SU-DHL-6 (cell line): ENCODE data around the gene SLC35F1.

Experiments
- H2AFZ ChIP-seq: fragments of 200-600 bp; sonication (generic); 2 replicates; pipeline ENCODE4 v1.6.1; 2014; ENCODE audit warnings: low read depth, mild to moderate bottlenecking, moderate library complexity, mixed read lengths, antibody characterized with exemption, low read length; ENCODE audit not compliant: severe bottlenecking
- H3F3A ChIP-seq: fragments of 200-600 bp; shearing (Covaris generic); 2 replicates; pipeline ENCODE4 v1.6.0; 2016; ENCODE audit warnings: antibody characterized with exemption, mild to moderate bottlenecking; ENCODE audit not compliant: insufficient read depth
- H3K27ac ChIP-seq: fragments of 200-600 bp; sonication (generic); 2 replicates; pipeline ENCODE4 v1.5.1; 2016; ENCODE audit warnings: low read depth, mild to moderate bottlenecking, low read length, moderate library complexity, mixed read lengths
- H3K27me3 ChIP-seq: fragments of 200-600 bp; sonication (generic), shearing (Covaris generic); 2 replicates; pipeline ENCODE4 v1.6.0; 2014; ENCODE audit warnings: mild to moderate bottlenecking, low read length
- H3K36me3 ChIP-seq: fragments of 200-600 bp; sonication (generic); 2 replicates; pipeline ENCODE4 v1.6.1; 2014; ENCODE audit warnings: mild to moderate bottlenecking, low read length, mixed read lengths
- H3K4me2 ChIP-seq: fragments of 300-600, 200-600 bp; shearing (Covaris generic), sonication (generic); 2 replicates; pipeline ENCODE4 v1.6.0; 2014; ENCODE audit warnings: low read length, low read depth, mild to moderate bottlenecking; ENCODE audit not compliant: poor library complexity, severe bottlenecking
- H3K4me3 ChIP-seq: fragments of 200-600 bp; sonication (generic); 2 replicates; pipeline ENCODE4 v1.5.1; 2014; ENCODE audit warnings: antibody characterized with exemption, low read length, mild to moderate bottlenecking, mixed read lengths; ENCODE audit not compliant: insufficient read depth, poor library complexity, severe bottlenecking
- H3K79me2 ChIP-seq: fragments of 200-600 bp; sonication (generic); 2 replicates; pipeline ENCODE4 v1.6.1; 2014; ENCODE audit warnings: mild to moderate bottlenecking, low read length, moderate library complexity; ENCODE audit not compliant: insufficient read depth
- H3K9ac ChIP-seq: fragments of 200-600 bp; sonication (generic); 2 replicates; pipeline ENCODE4 v1.7.0; 2014; ENCODE audit warnings: mild to moderate bottlenecking, low read length
- H3K9me2 ChIP-seq: fragments of 200-600 bp; sonication (generic); replicated peaks from 2 replicates; pipeline ENCODE4 v1.6.1; 2014; ENCODE audit warnings: low read length; ENCODE audit not compliant: insufficient read depth
- H3K9me3 ChIP-seq: fragments of 200-600 bp; sonication (generic); 2 replicates; pipeline ENCODE4 v1.6.1; 2014; ENCODE audit warnings: low read length, mixed read lengths; ENCODE audit not compliant: insufficient read depth
- H4K20me1 ChIP-seq: fragments of 200-600 bp; sonication (generic); 2 replicates; pipeline ENCODE4 v1.6.1; 2014; ENCODE audit warnings: low read depth, mild to moderate bottlenecking, antibody characterized with exemption, low read length, moderate library complexity, mixed read lengths
- EZH2phosphoT487 ChIP-seq: fragments of 200-600 bp; sonication (generic), shearing (Covaris generic); conservative IDR thresholded peaks from 2 replicates; pipeline ENCODE4 v1.6.1; 2018; ENCODE audit warnings: mild to moderate bottlenecking, antibody characterized with exemption, low read length, moderate library complexity, mixed read lengths
- TF ChIP-seq, protein P1 (sequence below): fragments of 200-600 bp; sonication (generic); IDR thresholded peaks from one replicate; pipeline ENCODE4 v1.5.1; 2017; ENCODE audit warnings: antibody characterized with exemption, mild to moderate bottlenecking, low read length, moderate library complexity; ENCODE audit not compliant: insufficient read depth, poor library complexity, severe bottlenecking

Gene SLC35F1

DNA sequence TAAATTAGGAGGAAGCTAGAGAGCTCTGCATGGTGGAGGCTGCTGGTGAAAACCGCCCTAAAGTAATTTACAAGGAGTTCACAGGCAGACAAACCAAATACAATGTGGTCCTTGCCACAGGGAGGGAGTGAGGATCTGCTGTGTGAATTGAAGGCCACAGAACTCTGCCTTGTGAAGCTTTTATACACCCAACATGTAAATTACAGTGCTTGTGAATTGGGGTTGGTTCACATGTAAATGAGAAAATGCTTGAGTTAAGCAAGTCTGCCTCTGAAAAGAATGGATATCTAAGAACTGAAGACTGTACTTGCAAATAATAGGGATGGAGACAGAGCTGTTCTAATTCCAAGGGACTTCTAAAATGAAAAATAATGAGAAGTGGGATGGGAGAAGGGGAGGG, 194.2 kb downstream of the SLC35F1 start:
- TF ChIP-seq, protein P1, sequence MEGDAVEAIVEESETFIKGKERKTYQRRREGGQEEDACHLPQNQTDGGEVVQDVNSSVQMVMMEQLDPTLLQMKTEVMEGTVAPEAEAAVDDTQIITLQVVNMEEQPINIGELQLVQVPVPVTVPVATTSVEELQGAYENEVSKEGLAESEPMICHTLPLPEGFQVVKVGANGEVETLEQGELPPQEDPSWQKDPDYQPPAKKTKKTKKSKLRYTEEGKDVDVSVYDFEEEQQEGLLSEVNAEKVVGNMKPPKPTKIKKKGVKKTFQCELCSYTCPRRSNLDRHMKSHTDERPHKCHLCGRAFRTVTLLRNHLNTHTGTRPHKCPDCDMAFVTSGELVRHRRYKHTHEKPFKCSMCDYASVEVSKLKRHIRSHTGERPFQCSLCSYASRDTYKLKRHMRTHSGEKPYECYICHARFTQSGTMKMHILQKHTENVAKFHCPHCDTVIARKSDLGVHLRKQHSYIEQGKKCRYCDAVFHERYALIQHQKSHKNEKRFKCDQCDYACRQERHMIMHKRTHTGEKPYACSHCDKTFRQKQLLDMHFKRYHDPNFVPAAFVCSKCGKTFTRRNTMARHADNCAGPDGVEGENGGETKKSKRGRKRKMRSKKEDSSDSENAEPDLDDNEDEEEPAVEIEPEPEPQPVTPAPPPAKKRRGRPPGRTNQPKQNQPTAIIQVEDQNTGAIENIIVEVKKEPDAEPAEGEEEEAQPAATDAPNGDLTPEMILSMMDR: no peak
- TF ChIP-seq EZH2phosphoT487: no peak

DNA sequence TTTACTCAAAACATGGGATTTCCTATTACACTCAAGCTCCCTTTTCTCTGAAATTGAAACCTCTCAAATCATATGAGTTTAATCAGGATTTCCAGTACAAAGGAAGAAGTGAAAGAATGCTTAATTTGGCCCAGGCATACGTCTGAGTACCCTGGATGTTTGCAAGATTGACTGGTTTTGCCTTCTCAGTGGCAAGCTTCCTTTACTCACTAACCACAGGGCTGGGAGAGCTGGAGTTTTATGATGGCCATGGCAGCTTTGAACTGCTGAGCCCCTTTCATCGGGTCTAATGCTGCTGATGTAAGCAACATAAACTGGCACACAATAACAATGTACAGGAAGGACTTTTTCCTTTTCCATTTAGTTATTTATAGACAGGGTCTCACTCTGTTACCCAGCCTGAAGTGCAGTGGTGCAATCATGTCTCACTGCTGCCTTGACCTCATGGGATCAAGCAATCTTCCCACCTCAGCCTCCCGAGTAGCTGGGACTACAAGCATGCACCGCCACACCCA, 194.8 kb downstream of the SLC35F1 start:
- Histone ChIP-seq H3F3A (no peaks in the 10 kb centered on the region), H3K4me2 (no peak overlapping the region), H3K4me3 (no peak overlapping the region), H3K9ac (no peak overlapping the region), H3K9me2 (no peaks in the 10 kb centered on the region), H3K36me3 (no peaks in the 10 kb centered on the region), H2AFZ (no peak overlapping the region), H3K27me3 (no peaks in the 10 kb centered on the region), H3K79me2 (no peaks in the 10 kb centered on the region), H3K27ac (no peak overlapping the region), H3K9me3 (no peaks in the 10 kb centered on the region), H4K20me1 (no peaks in the 10 kb centered on the region)
- TF ChIP-seq, protein P1: no peak
- TF ChIP-seq EZH2phosphoT487: no peak

More for the DNA sequence above, 194.2 kb downstream of the SLC35F1 start:
- Histone ChIP-seq H2AFZ (no peak overlapping the region), H4K20me1 (no peaks in the 10 kb centered on the region), H3K4me3 (no peak overlapping the region), H3K9me2 (no peaks in the 10 kb centered on the region), H3K27ac (no peak overlapping the region), H3K4me2 (no peak overlapping the region), H3K27me3 (no peaks in the 10 kb centered on the region), H3K9ac (no peak overlapping the region), H3K79me2 (no peaks in the 10 kb centered on the region), H3K36me3 (no peaks in the 10 kb centered on the region), H3K9me3 (no peaks in the 10 kb centered on the region), H3F3A (no peaks in the 10 kb centered on the region)

DNA sequence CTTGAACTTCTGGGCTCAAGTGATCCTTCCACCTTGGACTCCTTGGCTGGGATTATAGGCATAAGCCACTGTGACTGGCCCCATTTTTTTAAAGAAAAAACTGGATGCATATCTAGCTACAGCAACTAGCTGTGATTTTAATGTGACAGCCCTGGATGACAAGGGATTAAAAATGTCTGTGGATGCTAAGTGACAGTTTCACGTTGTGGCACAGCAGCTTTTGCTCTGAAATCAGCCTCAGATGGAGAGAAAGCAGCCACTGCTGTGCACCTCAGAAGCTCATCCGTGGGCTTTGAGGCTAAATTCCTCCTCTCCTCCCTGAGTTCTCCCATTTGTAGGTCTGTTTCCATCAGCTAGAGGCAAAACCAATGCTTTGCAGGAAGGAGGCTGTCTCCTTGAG, 195.3 kb downstream of the SLC35F1 start:
- Histone ChIP-seq H3K27ac (no peak overlapping the region), H3F3A (no peaks in the 10 kb centered on the region), H3K4me2 (no peak overlapping the region), H3K79me2 (no peaks in the 10 kb centered on the region), H2AFZ (no peak overlapping the region), H3K9ac (no peak overlapping the region), H3K9me2 (no peaks in the 10 kb centered on the region), H3K36me3 (no peaks in the 10 kb centered on the region), H3K9me3 (no peaks in the 10 kb centered on the region), H3K27me3 (no peaks in the 10 kb centered on the region), H4K20me1 (no peaks in the 10 kb centered on the region), H3K4me3 (no peak overlapping the region)
- TF ChIP-seq, protein P1: no peak
- TF ChIP-seq EZH2phosphoT487: no peak
